HL-60 (cell line): Measurements from ENCODE around the gene DIP2A.

ENCODE experiments used
- DNase-seq, 2 experiments: peaks; one replicate each; pipeline ENCODE4 v3.0.0-alpha.2; 2010 to 2020; ENCODE audit warnings: low read depth in 1 of 2, low spot score in 1 of 2
- H3K27ac ChIP-seq: fragments of 250-450 bp; sonication (Bioruptor Pico); replicated peaks from 2 replicates; pipeline ENCODE4 v1.5.1; 2020; ENCODE audit warnings: mild to moderate bottlenecking, moderate library complexity
- H3K27me3 ChIP-seq: fragments of 250-450 bp; sonication (Bioruptor Pico); 2 replicates; pipeline ENCODE4 v1.5.1; 2021; ENCODE audit warnings: mild to moderate bottlenecking, moderate library complexity; ENCODE audit not compliant: insufficient read depth, poor library complexity, severe bottlenecking
- H3K4me3 ChIP-seq: replicated peaks from 2 replicates; pipeline ENCODE4 v1.5.1; 2011; ENCODE audit warnings: mild to moderate bottlenecking, control low read depth, low read length; ENCODE audit not compliant: insufficient read depth
- GABPA ChIP-seq: IDR thresholded peaks from 2 replicates; pipeline ENCODE4 v1.6.1; 2012; ENCODE audit warnings: low read depth
- POLR2AphosphoS5 ChIP-seq: IDR thresholded peaks from 2 replicates; pipeline ENCODE4 v1.6.1; 2012; ENCODE audit warnings: low read depth
- REST ChIP-seq: IDR thresholded peaks from 2 replicates; pipeline ENCODE4 v1.6.1; 2012; ENCODE audit warnings: low read depth; ENCODE audit not compliant: insufficient replicate concordance
- SPI1 ChIP-seq: IDR thresholded peaks from 2 replicates; pipeline ENCODE4 v1.6.1; 2012; ENCODE audit warnings: low read depth, mild to moderate bottlenecking, borderline replicate concordance
- TF ChIP-seq, protein P1 (sequence below): IDR thresholded peaks from one replicate; pipeline ENCODE4 v1.5.1; 2011; ENCODE audit warnings: low read length, control low read depth, inconsistent platforms; ENCODE audit not compliant: insufficient read depth

The DIP2A gene

DNA sequence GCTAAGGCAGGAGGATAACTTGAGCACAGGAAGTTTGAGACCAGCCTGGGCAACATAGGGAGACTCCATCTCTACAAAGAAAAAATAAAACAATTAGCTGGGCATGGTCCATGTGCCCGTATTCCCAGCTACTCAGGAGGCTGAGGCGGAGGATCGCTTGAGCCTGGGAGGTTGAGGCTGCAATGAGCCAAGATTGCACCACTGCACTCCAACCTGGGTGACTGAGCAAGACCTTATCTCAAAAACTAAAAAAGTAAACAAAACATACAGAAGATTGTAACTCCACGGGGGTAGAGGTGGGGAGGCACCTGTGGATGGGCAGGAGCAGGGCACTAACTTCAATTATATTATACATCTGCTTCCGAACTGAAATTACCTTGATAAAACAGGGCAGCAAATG, 141.6 kb downstream of the DIP2A start:
- no peak for DNase-seq
- no peak for TF ChIP-seq SPI1
- TF ChIP-seq, protein P1, sequence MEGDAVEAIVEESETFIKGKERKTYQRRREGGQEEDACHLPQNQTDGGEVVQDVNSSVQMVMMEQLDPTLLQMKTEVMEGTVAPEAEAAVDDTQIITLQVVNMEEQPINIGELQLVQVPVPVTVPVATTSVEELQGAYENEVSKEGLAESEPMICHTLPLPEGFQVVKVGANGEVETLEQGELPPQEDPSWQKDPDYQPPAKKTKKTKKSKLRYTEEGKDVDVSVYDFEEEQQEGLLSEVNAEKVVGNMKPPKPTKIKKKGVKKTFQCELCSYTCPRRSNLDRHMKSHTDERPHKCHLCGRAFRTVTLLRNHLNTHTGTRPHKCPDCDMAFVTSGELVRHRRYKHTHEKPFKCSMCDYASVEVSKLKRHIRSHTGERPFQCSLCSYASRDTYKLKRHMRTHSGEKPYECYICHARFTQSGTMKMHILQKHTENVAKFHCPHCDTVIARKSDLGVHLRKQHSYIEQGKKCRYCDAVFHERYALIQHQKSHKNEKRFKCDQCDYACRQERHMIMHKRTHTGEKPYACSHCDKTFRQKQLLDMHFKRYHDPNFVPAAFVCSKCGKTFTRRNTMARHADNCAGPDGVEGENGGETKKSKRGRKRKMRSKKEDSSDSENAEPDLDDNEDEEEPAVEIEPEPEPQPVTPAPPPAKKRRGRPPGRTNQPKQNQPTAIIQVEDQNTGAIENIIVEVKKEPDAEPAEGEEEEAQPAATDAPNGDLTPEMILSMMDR: no peak
- no peak for TF ChIP-seq GABPA
- no peak for TF ChIP-seq POLR2AphosphoS5
- TF ChIP-seq REST: no peak
- Histone ChIP-seq H3K4me3 (no peak overlapping the region), H3K27ac (no peak overlapping the region), H3K27me3 (no peaks in the 10 kb centered on the region)

GRCh38 chr21:46600978-46601377, 142.3 kb downstream of the DIP2A start:
- Histone ChIP-seq H3K27ac (no peak overlapping the region), H3K27me3 (no peaks in the 10 kb centered on the region), H3K4me3 (no peak overlapping the region)
- no peak for DNase-seq
- TF ChIP-seq REST: no peak

- no peak overlapping the region for H3K27ac ChIP-seq
- H3K27me3 ChIP-seq: no peaks in the 10 kb centered on the region
- no peak overlapping the region for H3K4me3 ChIP-seq
- TF ChIP-seq POLR2AphosphoS5 (no peak), GABPA (no peak), SPI1 (no peak), REST (no peak)
- TF ChIP-seq, protein P1: no peak
- no peak for DNase-seq
Observed at GRCh38 chr21:46603228-46603627, 144.5 kb downstream of the DIP2A start.
